Lung (tissue), 12 donors: ENCODE results near the gene ITGA1. TPM values are rescaled to one million over a fixed set of nuclear protein-coding genes. Genes with fewer than 3 reads are reported as not detected.

ENCODE experiments used
- ATAC-seq: fragments of 200-7000 bp; cut with Tn5 transposase; one replicate; pipeline ENCODE4 v1.9.1; 2020; ENCODE audit warnings: moderate number of reproducible peaks; ENCODE audit not compliant: insufficient read depth, low FRiP score
- DNase-seq, 3 donors: peaks; one replicate each; pipeline ENCODE4 v3.0.0-alpha.2; 2013 to 2017
- H3K27ac ChIP-seq, 2 donors: one replicate each; pipeline ENCODE4 v1.5.1; 2013; ENCODE audit warnings: mild to moderate bottlenecking in 2 of 2, moderate library complexity in 2 of 2, control low read depth in 1 of 2, inconsistent platforms in 1 of 2, low read depth in 1 of 2, low read length in 1 of 2
- H3K27me3 ChIP-seq, 3 donors: one replicate each; pipeline ENCODE4 v1.5.1; 2013; ENCODE audit warnings: low read length in 2 of 3; ENCODE audit not compliant: control insufficient read depth in 3 of 3, insufficient read depth in 3 of 3
- H3K36me3 ChIP-seq, 4 donors: one replicate each; pipeline ENCODE4 v1.5.1; 2013; ENCODE audit warnings: low read length in 4 of 4, mild to moderate bottlenecking in 1 of 4, moderate library complexity in 1 of 4; ENCODE audit not compliant: control insufficient read depth in 4 of 4, insufficient read depth in 4 of 4
- H3K4me1 ChIP-seq, 5 donors: one replicate each; pipeline ENCODE4 v1.5.1; 2013; ENCODE audit warnings: low read length in 5 of 5, mild to moderate bottlenecking in 2 of 5, moderate library complexity in 1 of 5; ENCODE audit not compliant: control insufficient read depth in 5 of 5, insufficient read depth in 5 of 5
- H3K4me3 ChIP-seq: one replicate; pipeline ENCODE4 v1.5.1; 2013; ENCODE audit warnings: mild to moderate bottlenecking, control low read depth, moderate library complexity
- H3K9ac ChIP-seq, 2 donors: one replicate each; pipeline ENCODE4 v1.5.1; 2013; ENCODE audit warnings: low read length in 2 of 2, control low read depth in 1 of 2; ENCODE audit not compliant: insufficient read depth in 1 of 2
- H3K9me3 ChIP-seq, 4 donors: one replicate each; pipeline ENCODE4 v1.5.1; 2013; ENCODE audit warnings: low read length in 3 of 4, mild to moderate bottlenecking in 1 of 4, moderate library complexity in 1 of 4; ENCODE audit not compliant: control insufficient read depth in 4 of 4, insufficient read depth in 3 of 4
- WGBS, 2 donors: extraction: QIAGEN DNeasy Blood & Tissue Kit; methylation state at CpG; one replicate each; pipeline ENCODE4 v1.1.7; 2013; 5-methylcytosine and 5-hydroxymethylcytosine counted together
- polyA plus RNA-seq, 2 donors: library from polyadenylated mRNA; stranded (reverse); fragments of 200-250 nt; gene quantifications; one replicate each; pipeline ENCODE4 v1.2.1, GENCODE V29; 2013
- total RNA-seq, 2 donors: library from RNA; depleted of rRNA in 1 of 2; stranded (reverse); fragments of >200 nt in 1 of 2; gene quantifications; one replicate each; pipeline ENCODE4 v1.2.1, GENCODE V29; 2014 to 2021
- TF ChIP-seq, protein P1 (sequence below): IDR thresholded peaks from 2 replicates; pipeline ENCODE4 v1.5.1; 2012; ENCODE audit warnings: mild to moderate bottlenecking; ENCODE audit errors: control extremely low read depth, extremely low read depth
- donor health status: control.
- donor health status: control.
- donor health status: Bipolar disorder and iron deficiency.
- donor health status: healthy.
- donor health status: DM: yes; HTN: yes; CAD: no.

The ITGA1 gene
- total and polyA plus RNA-seq, 4 donors: 8.8 to 119 (median 47.6) TPM

DNA sequence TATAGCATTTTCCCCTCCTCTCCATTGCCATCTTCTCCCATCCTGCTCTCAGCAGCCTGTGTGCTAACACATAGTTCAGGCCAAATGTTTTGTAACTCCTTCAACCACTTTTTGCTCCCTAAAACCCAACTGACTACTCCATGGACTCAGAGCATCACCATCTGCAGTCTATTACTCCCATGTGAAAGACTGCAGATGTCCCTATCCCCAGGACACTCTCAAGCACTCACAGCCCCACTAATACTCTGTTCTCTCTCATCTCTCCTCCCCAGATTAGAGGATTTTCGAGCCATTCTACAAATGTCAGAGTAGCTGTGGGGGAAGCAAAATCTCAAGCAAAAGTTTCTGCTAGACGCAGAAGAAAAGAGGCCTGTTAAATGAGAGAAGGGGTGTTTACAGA lies 99.3 kb downstream of the ITGA1 start:
- no peak for ATAC-seq
- no peak for DNase-seq
- Histone ChIP-seq H3K4me3 (no peak overlapping the region), H3K27ac (no peak overlapping the region), H3K9ac (no peak overlapping the region), H3K4me1 (peaks cover 0 to 7% (median 0%) of the 10 kb centered on the region in 5 donors), H3K27me3 (no peaks in the 10 kb centered on the region), H3K36me3 (peaks cover 2 to 16% (median 6%) of the 10 kb centered on the region in 4 donors), H3K9me3 (no peaks in the 10 kb centered on the region)
- TF ChIP-seq, protein P1, sequence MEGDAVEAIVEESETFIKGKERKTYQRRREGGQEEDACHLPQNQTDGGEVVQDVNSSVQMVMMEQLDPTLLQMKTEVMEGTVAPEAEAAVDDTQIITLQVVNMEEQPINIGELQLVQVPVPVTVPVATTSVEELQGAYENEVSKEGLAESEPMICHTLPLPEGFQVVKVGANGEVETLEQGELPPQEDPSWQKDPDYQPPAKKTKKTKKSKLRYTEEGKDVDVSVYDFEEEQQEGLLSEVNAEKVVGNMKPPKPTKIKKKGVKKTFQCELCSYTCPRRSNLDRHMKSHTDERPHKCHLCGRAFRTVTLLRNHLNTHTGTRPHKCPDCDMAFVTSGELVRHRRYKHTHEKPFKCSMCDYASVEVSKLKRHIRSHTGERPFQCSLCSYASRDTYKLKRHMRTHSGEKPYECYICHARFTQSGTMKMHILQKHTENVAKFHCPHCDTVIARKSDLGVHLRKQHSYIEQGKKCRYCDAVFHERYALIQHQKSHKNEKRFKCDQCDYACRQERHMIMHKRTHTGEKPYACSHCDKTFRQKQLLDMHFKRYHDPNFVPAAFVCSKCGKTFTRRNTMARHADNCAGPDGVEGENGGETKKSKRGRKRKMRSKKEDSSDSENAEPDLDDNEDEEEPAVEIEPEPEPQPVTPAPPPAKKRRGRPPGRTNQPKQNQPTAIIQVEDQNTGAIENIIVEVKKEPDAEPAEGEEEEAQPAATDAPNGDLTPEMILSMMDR: no peak
- WGBS, 2 donors: 79 to 88% methylated on average over 2 of the region's 2 CpGs

DNA sequence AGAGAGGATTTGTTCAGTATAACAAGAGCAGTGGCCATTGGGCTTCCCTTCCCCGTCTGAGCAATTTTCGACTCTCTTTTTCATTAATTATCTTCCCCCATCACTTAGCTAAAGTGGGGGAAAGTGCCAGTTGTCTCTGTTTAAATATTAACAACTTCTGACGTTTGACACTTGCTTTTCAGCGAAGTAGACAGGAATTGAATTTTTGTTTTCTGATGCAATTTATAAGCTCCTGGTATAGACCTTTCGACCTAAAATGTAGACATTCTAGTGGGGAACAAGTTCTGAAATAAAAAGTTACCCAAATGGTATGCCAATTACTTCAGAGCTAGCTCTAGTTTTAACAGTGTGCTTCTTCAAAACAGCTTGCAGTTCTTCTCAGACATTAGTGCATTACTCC lies 100.6 kb downstream of the ITGA1 start:
- ATAC-seq (no peak), DNase-seq (no peak)
- TF ChIP-seq, protein P1: no peak
- Histone ChIP-seq H3K27ac (no peak overlapping the region), H3K4me1 (peaks cover 0 to 17% (median 3%) of the 10 kb centered on the region in 5 donors), H3K4me3 (no peak overlapping the region), H3K36me3 (peaks cover 2 to 16% (median 6%) of the 10 kb centered on the region in 4 donors), H3K9ac (no peak overlapping the region), H3K9me3 (no peaks in the 10 kb centered on the region), H3K27me3 (no peaks in the 10 kb centered on the region)
- WGBS, 2 donors: 79 to 88% methylated on average over 5 of the region's 5 CpGs

DNA sequence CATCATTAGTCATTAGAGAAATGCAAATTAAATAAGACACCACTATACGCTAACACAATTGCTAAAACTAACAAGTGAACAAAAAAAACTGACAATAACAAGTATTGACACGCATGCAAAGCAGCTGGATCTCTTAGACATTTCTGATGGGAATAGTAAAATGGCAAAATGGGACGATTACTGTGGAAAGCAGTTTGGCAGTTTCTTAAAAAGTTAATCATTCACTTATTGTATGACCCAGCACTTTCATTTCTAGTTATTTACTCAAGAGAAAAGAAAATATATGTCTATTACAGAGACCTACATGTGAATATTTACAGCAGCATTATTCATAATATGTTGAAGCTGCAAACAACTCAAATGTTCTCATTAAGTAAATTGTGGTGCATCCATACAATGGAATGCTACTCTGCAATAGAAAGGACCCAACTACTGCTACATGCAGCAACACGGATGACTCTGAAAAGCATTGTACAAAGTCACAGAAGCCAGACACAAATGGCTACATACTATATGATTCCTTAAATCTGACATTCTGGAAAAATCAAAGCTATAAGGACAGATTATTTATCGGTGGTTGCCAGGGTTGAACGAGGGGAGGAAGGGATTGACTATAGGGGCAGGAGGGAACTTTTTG lies 104.6 kb downstream of the ITGA1 start:
- peaks cover 3 to 49% (median 17%) of the 10 kb centered on the region in 5 donors for H3K4me1 ChIP-seq

More for the DNA sequence above, 104.6 kb downstream of the ITGA1 start:
- Histone ChIP-seq H3K9ac (no peak overlapping the region), H3K27ac (no peak overlapping the region), H3K36me3 (peaks cover 5 to 16% (median 6%) of the 10 kb centered on the region in 4 donors), H3K4me3 (no peak overlapping the region), H3K27me3 (no peaks in the 10 kb centered on the region), H3K9me3 (no peaks in the 10 kb centered on the region)
- WGBS, 2 donors: 76 to 82% methylated on average over 6 of the region's 6 CpGs
- TF ChIP-seq, protein P1: no peak
- peak in 2 of 3 donors; percentile 32 to 63 for DNase-seq
- ATAC-seq: no peak
